Natural killer cell (primary cell): ENCODE data around the gene CXCR3. TPM values are rescaled to one million over a fixed set of nuclear protein-coding genes. Genes with fewer than 3 reads are reported as not detected.
"Not testable (repeated sequence)": the region's sequence is repeated elsewhere in the genome, so short reads cannot be mapped to it uniquely, and the experiment has no call there.

Experiments
- ATAC-seq, 3 donors: fragments of 150-1000 bp in 2 of 3; fragments of 200-7000 bp in 1 of 3; cut with Tn5 transposase; 1 replicate in 1 of 3; 2 replicates in 2 of 3; pipeline ENCODE4 v1.10.0; 2021; ENCODE audit warnings: mild to moderate bottlenecking in 2 of 3, moderate library complexity in 2 of 3
- DNase-seq, 2 donors: peaks; one replicate each; pipeline versions ENCODE4 v3.0.0 to v3.0.0-alpha.2; 2013 to 2021; ENCODE audit warnings: mixed read lengths in 1 of 2
- H3K27ac ChIP-seq: one replicate; pipeline ENCODE4 v1.5.1; 2013; ENCODE audit warnings: mild to moderate bottlenecking, low read length
- H3K27me3 ChIP-seq: one replicate; pipeline ENCODE4 v1.6.1; 2013; ENCODE audit warnings: low read length; ENCODE audit not compliant: control insufficient read depth, insufficient read depth
- H3K36me3 ChIP-seq: one replicate; pipeline ENCODE4 v1.6.1; 2013; ENCODE audit warnings: low read length; ENCODE audit not compliant: control insufficient read depth, insufficient read depth
- H3K4me1 ChIP-seq: one replicate; pipeline ENCODE4 v1.6.1; 2013; ENCODE audit warnings: low read length; ENCODE audit not compliant: control insufficient read depth, insufficient read depth
- H3K4me3 ChIP-seq: one replicate; pipeline ENCODE4 v1.5.1; 2013; ENCODE audit warnings: low read length
- H3K9me3 ChIP-seq: one replicate; pipeline ENCODE4 v1.6.1; 2013; ENCODE audit warnings: low read length; ENCODE audit not compliant: control insufficient read depth, insufficient read depth
- H3K27ac Mint-ChIP-seq, 2 donors: one replicate each; pipeline ENCODE4 v1.8.0; 2022; ENCODE audit warnings: mild to moderate bottlenecking in 2 of 2, mixed read lengths in 2 of 2, moderate library complexity in 1 of 2
- H3K27me3 Mint-ChIP-seq, 2 donors: one replicate each; pipeline ENCODE4 v1.8.0; 2022; ENCODE audit warnings: low read depth in 2 of 2, mixed read lengths in 2 of 2
- H3K36me3 Mint-ChIP-seq: one replicate; pipeline ENCODE4 v1.8.0; 2022; ENCODE audit warnings: mixed read lengths
- H3K4me1 Mint-ChIP-seq, 2 donors: one replicate each; pipeline ENCODE4 v1.8.0; 2022; ENCODE audit warnings: mixed read lengths in 2 of 2
- H3K4me3 Mint-ChIP-seq: one replicate; pipeline ENCODE4 v1.8.0; 2022; ENCODE audit warnings: mild to moderate bottlenecking, moderate library complexity, mixed read lengths
- H3K9me3 Mint-ChIP-seq, 2 donors: one replicate each; pipeline ENCODE4 v1.8.0; 2022; ENCODE audit warnings: mixed read lengths in 2 of 2
- CTCF ChIP-seq: fragments of 200-600 bp; IDR thresholded peaks from one replicate; pipeline ENCODE4 v1.8.0; 2022; ENCODE audit warnings: antibody characterized with exemption
- WGBS: methylation state at CpG from one replicate; pipeline ENCODE4 v1.1.7; 2013; ENCODE audit warnings: missing lambda C conversion rate; ENCODE audit not compliant: insufficient coverage; 5-methylcytosine and 5-hydroxymethylcytosine counted together
- intact Hi-C: fragments of 100-400 bp; cut with micrococcal nuclease; formaldehyde crosslinking; loops from one replicate; pipeline ENCODE4 v1.14.2; 2022
- total RNA-seq, 4 donors: library from RNA; stranded (reverse); fragments of 120-200 nt in 1 of 4; gene quantifications; one replicate each; pipeline versions ENCODE4 v1.2.3 to v1.2.4, GENCODE V29; 2013 to 2022

CXCR3 gene
- total RNA-seq, 3 donors from 2014 or later (not counting 1 experiment from before 2014, with no cell fraction given) = 8.7 to 15.9 (median 13.7) TPM

- H3K9me3 Mint-ChIP-seq = no peaks in the 10 kb centered on the region
- TF ChIP-seq CTCF = no peak
- DNase-seq (peak in 1 of 2 donors; percentile 67), ATAC-seq (peak; percentile 43 to 79 (median 72))
- H3K27me3 Mint-ChIP-seq = no peaks in the 10 kb centered on the region
- H3K4me3 ChIP-seq = no peak overlapping the region
- H3K4me1 Mint-ChIP-seq = peaks cover 4 to 8% of the 10 kb centered on the region in 2 donors
- no peaks in the 10 kb centered on the region for H3K36me3 Mint-ChIP-seq
- no peak overlapping the region for H3K27ac Mint-ChIP-seq
- H3K36me3 ChIP-seq = no peaks in the 10 kb centered on the region
- no peak overlapping the region for H3K4me3 Mint-ChIP-seq
- no peak overlapping the region for H3K27ac ChIP-seq
- WGBS = no CpG with 5 or more reads among the region's 4 CpGs
- H3K4me1 ChIP-seq = peaks cover 5% of the 10 kb centered on the region
- no peaks in the 10 kb centered on the region for H3K9me3 ChIP-seq
- intact Hi-C loops = no loop called here
- no peaks in the 10 kb centered on the region for H3K27me3 ChIP-seq
Measured at GRCh38 chrX:71650333-71650969, 32.1 kb upstream of the CXCR3 start.

GRCh38 chrX:71644406-71644805, 26.1 kb upstream of the CXCR3 start:
- H3K27ac ChIP-seq, H3K27me3 ChIP-seq, ATAC-seq, H3K9me3 ChIP-seq, H3K9me3 Mint-ChIP-seq, H3K4me3 ChIP-seq, H3K4me1 Mint-ChIP-seq, H3K4me1 ChIP-seq, DNase-seq, H3K36me3 Mint-ChIP-seq, H3K27ac Mint-ChIP-seq, H3K36me3 ChIP-seq, intact Hi-C loops, H3K27me3 Mint-ChIP-seq, H3K4me3 Mint-ChIP-seq: not testable (repeated sequence)
- 100% methylated on average over 1 of the region's 6 CpGs for WGBS

- H3K27ac ChIP-seq = no peak overlapping the region
- H3K27me3 ChIP-seq = no peaks in the 10 kb centered on the region
- DNase-seq = peak in 1 of 2 donors; percentile 48
- no peak overlapping the region for H3K27ac Mint-ChIP-seq
- H3K4me1 ChIP-seq = peaks cover 21% of the 10 kb centered on the region
- no peaks in the 10 kb centered on the region for H3K27me3 Mint-ChIP-seq
- H3K4me1 Mint-ChIP-seq = no peaks in the 10 kb centered on the region
- H3K36me3 ChIP-seq = no peaks in the 10 kb centered on the region
- no peak for TF ChIP-seq CTCF
- H3K9me3 ChIP-seq = no peaks in the 10 kb centered on the region
- intact Hi-C loops = no loop called here
- H3K9me3 Mint-ChIP-seq = no peaks in the 10 kb centered on the region
- no peak for ATAC-seq
- no peak overlapping the region for H3K4me3 ChIP-seq
- H3K36me3 Mint-ChIP-seq = no peaks in the 10 kb centered on the region
- 75% methylated on average over 3 of the region's 4 CpGs for WGBS
- H3K4me3 Mint-ChIP-seq = no peak overlapping the region
Measured at GRCh38 chrX:71640002-71640401, 21.7 kb upstream of the CXCR3 start.

GRCh38 chrX:71638409-71638808, 20.1 kb upstream of the CXCR3 start:
- no peak overlapping the region for H3K4me3 ChIP-seq
- H3K27ac Mint-ChIP-seq = no peak overlapping the region
- ATAC-seq = no peak
- H3K4me3 Mint-ChIP-seq = no peak overlapping the region
- DNase-seq = peak in 1 of 2 donors; percentile 19
- no peaks in the 10 kb centered on the region for H3K27me3 Mint-ChIP-seq
- no peaks in the 10 kb centered on the region for H3K36me3 ChIP-seq
- TF ChIP-seq CTCF = no peak
- H3K4me1 Mint-ChIP-seq = no peaks in the 10 kb centered on the region
- peak overlapping the region; percentile 37 for H3K27ac ChIP-seq
- no peaks in the 10 kb centered on the region for H3K36me3 Mint-ChIP-seq
- WGBS = 50% methylated on average over 2 of the region's 4 CpGs
- intact Hi-C loops = no loop called here
- H3K9me3 Mint-ChIP-seq = no peaks in the 10 kb centered on the region
- peaks cover 21% of the 10 kb centered on the region for H3K4me1 ChIP-seq
- no peaks in the 10 kb centered on the region for H3K9me3 ChIP-seq
- no peaks in the 10 kb centered on the region for H3K27me3 ChIP-seq
